Measurements from ENCODE around the gene MRC2.

MRC2 gene

DNA sequence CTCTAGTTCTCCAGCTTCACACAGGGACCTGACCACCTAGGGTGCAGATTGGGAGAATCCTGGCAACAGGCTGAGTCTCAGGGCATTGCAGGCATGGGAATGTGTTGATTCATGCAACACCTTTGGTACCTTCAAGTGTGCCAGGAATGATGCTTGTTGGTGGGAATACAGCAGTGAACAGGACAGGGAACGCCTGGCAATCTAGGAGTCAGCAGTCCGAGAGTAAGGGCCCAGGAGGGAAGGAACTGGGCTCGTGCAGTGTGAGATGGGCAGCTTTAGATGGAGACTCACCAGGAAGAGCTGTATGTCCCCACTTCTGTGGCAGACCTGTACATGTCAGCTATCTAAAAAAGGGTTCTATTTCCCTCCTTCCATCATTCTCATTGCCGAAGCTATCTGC, 12.0 kb upstream of the MRC2 start:
- DNase-seq = no peak

DNA sequence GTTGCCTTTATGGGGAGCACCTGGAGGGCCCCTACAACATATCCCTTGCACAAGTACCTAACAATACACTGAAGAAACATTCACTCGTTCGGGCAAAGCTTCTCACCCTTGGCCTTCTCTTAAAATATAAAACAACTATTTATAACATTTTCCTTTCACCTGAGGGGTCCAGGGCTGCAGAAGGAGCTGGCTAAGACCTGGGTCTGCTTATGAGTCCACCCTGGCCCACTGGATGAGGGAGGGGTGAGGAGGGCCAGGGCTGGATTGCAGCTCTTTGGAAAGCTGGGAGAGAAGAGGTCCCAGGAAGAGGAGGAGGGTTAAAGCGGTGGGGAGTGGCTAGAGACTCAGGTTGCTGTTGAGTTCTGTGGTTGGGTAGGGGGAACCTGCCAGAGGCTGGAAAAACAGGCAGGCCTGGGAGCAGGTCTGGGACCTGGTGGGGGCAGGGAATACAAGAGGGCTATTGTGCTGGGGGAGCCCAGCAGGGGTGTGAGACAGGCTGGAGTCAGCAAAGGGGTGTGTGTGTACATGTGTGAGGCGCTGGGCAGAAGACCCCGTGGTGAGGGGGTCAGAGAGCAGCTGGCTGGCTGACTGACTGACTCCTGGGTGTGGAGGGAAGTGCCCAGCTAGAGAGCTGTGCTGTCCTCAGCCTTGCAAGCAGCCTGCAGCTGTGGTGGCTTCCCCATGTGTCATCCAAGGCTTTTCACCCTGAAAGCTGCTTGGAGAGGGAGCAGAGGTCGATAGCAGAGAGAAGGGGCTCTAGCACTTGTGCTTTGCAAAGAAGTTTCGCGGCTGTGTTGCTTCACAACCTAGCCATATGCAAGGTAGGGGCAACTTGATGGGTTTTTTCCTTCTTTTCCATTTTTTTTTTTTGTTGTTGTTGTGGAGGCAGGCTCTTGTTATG, 10.2 kb upstream of the MRC2 start:
- DNase-seq = no peak

DNA sequence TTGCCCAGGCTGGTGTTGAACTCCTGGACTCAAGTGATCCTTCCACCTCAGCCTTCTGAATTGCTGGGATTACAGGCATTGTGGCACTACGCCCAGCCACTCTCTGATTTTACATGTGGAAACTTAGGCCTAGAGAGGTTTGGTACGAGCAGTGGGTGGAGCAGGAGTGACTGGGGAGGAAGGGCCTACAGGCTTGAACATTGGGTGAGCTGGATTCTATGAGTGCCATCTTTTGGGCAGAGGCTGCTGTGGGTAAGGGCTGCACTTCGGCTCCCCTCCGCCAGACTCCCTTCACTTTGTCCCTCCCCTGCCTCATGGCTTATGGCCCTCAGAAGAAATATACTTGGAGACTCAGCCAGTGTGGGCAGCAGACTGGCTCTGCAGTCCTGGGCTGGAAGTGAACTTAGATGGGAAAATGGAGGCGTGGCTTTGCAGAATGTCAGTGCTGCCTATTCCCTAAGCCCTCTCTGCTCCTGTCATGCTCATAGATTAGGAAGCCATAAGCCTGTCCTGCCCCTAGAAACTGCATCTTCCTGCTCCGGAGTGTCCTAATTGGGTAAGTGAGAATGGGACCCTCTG, 9.5 kb upstream of the MRC2 start:
- no peak for DNase-seq

DNA sequence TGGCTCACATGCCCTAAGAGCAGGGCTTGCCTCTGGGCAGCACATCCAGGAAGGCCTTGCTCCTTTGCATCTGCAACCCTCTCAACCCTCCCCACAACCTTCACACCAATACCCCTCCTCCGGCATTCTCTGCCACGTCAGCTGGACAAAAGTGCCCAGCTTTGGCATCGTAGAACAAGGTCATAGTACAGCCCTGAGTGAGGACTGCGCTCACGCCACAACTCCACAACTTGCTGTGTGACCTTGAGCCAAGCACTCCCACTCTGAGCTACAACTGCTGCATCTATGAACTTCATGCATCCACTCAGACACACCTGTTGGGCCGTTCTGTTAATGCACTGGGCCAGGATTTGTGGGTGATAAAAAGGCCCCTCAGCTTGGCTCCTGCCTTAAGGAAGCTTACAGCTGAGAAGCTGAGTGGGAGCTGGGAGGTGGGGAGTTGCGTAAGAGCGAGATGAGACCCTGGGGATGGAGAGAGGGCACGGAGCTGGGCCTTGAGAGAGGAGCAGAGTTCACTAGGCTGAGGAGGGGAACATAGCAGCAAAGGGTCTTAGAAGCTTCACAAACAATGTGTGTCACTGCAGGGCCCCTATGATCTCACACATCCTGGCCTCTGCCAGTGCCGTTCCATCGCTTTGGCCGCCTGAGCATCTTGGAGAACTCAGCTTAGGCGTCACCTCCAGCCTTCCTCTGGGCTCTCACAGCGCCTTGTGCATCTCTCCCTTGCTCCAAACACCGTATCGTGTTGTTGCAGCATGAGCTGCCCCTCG, 8.6 kb upstream of the MRC2 start:
- DNase-seq = no peak

DNA sequence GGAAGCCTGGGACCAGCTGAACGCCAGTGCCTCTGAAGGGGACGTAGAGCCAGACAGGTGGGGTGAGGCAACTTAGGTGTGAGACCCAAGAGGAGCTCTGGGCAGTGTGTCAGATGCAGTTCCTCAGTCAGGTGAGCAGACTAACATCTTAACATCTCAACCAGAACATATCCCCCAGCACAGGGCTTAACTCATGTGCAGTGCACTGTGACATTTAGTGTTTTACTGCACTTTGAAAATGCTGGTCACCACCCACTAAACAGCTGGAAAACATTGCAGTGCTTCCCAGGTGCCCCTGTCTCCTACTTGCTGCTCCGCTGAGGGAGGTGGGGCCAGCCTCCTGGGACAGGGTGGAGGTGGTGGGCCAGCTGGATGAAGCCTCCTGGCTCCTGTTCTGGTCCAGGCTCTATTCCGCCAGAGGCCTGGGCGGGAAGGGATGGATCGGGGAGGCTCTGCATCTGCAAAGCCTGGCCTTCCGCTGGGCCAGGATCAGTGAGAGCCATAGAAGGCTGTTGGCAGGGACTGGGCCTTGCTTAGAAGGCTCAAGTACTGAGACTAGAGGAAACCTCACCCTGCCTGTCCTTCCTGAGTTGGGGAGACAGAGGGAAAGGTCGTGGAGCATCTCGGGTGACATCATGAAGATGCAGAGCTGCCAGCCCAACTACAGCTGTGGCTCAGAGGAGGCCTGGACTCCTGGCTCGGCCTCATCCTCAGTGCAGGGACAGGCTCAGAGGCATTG, 7.9 kb upstream of the MRC2 start:
- no peak for DNase-seq

DNA sequence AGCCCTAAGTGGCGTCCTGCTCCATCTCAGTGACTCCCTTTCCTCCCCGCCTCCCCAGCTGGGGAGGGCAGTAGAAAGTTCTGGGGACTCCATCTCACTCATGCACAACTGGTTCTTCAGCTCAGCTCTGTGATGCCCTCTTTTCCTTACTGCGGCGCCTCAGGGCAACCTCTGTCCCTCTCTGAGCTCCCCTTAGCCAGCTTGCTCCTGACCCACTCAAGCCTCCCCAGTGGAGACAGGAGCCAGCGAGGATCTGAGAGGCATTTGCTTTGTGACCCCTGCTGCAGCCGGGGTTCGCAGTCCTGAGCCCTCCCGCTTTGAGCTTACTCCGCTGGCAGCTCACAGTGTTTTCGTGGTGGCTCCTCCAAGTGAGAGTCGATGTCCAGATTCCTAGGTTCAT, 6.2 kb upstream of the MRC2 start:
- no peak for DNase-seq

DNA sequence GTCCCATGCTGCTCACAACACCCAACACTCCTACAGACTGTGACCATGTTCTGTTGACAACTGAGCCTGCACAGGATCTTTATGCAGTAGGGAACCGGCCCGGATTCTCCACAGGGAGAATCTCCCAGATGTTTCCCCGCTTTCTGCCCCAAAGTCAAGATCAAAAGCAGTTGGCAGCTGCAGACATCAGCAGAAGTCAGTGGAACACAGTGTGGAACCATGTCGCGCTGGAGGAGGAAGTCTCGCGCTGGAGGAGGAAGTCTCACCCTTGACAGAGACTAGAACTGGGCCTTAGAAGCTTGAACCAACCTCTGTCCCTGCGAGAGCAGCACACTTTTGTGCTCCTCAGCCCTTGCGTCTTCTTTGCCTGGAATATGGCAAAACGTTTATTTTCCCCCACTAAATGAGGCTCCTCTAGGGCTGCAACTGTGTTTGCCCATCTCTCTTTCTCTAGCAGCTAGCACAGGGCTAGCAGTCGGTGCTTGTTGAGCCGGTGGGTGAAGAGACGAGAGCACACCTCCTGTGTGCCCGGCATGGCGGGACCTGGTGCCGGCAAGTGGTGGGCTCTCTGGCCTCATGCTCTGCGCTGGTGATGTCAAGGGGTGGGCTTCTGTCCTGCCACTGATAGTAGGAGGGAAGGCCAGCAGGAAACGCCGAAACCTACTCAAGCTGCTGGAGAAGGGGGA, 2.1 kb upstream of the MRC2 start:
- DNase-seq = no peak

DNA sequence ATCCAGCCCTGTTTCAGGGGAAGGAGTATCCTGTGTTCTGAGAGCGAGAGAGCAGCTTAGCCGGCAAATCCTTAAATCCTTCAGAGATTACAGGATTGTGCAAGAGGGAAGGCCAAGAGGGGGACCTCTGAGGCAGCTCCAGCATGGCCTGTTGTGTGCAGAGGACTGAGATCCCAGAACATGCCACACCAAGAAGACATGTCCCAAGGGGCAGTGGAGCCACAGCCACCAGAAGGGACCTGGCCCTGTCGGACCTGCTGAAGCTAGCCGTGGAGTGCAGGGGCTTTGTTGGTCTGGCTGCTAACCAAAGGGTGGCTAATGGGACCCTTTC, 1.6 kb upstream of the MRC2 start:
- no peak for DNase-seq

DNA sequence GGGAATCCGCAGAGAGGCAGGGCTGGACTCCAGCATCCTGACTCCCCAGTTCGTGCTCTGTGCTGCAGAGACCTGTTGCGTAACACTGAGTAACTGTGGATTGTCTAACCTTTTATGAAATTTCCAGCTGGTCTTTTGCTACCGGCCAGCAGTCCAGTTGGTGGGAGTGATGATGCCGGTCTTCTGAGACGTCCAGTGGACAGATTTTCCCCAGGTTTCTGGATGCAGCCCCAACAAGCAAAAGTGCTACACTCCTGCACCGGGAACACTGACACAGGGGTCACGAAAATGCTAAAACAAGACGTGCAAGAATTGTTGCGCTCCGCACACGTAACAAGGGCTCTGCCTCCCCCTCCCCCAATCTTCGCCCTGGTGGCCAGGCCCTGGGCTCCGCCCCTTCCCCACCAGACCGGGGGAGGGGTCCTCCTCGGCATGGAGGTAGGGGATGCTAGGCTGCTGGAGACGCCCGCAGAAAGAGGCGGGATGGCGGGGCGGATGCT, 701 bp upstream of the MRC2 start:
- DNase-seq = peak in 1 of 2 experiments; percentile 17

DNA sequence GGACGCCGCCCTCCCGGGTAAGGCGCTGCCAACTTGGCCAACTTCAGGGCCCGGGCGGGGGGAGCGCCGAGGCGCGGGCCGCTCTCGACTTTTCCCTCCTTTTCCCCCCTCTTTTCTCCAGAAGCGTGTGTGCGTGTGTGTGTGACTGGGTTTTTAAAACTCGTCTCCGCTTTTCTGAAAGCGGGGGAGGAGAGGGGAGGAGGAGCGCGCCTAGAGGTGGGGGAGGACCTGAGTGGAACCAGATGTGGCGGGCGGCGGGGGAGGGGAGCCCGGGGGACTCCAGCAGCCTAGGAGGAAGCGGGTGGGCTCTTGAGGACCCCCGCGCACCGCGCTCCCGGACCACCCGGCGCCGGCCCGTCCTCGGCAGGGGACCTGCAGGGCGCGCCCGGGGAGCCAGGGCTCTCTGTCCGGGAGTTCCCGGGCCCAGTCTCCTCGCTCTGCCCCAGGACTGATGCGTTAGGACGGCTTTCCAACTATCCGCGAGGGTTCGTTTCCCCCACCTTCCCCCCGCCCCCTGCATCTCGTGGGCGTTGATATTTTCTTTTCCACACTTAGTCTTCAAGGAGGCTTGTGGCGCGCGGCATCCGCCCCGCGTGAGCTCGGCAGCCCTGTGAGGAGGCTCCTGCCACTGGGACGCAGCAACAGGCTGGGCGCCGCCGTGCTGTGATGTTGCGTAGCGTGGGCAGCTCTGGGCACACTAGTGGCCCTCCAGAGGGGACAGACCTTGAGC, 599 bp downstream of the MRC2 start:
- DNase-seq = peak; percentile 56 to 72

DNA sequence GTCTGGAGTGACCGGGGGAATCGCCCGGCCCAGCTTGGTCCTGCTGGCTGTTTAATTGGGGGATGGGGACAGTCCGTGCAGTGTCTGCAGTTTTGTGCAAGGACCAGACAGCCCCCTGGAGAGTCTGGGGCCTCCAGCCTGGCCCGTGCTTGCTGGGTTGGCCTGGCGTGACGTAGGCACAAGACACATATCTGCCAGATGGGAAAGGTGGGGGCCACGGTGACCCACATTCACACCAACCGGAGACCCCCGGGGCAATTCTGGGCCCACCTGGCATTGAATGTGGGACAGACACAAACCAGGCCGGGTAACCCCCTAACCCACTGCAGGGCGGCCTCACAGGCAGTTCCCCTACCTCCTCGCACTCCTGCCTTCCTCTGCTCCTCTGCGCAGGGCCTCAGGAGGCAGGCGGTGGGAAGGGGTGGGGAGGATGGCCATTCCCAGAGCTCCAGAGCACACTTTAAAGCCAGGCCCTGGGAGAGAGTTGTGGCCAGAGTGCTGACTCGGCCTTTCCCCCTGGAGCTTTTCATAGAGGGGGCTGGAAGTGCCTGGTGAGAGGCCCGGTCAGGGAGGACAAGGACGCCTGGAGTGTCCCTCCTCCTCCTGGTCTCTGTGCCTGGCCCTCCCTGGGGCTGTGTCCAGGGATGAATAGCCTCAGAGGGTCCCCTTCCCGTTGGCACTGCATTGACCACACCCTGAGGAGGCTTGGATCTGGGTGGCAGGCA, 1.5 kb downstream of the MRC2 start:
- DNase-seq = no peak

DNA sequence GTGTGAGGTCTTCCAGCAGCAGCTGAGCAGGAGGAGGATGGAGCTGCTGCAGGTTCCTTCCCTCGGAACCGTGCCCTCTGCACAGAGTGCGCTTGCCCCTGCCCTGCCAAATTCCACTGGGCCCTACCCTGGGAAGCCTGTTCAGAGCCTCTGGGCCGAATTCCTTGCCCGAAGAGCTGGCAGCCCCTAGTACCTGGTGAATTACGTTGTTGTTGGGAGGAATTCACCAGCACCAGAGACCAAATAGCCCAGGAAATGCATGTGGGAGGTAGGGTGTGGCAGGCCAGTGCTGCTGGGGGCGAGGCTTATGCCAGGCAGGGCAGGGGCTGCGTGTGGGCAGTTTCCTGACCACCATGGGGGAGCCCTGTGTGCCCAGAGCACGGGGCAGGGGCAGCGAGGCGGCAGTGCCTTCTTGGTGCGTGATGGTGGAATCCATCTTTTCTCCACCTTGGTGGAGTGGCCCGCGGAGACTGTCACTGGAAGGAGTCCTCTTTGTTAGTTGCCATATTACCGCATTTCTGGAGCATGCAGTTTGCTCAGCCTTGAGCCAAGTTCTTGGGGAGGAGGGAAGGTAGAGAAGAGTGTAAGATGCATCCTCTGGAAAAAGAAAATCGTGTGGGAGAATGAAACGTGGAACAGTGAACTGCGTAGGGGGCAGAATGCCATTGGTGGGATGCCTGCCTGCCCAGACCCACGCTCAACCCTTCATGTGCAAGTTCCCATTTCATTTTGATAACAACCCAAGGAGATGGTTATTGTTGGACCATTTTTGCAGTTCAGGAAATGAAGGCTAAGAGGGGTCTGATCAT, 2.3 kb downstream of the MRC2 start:
- DNase-seq = no peak

DNA sequence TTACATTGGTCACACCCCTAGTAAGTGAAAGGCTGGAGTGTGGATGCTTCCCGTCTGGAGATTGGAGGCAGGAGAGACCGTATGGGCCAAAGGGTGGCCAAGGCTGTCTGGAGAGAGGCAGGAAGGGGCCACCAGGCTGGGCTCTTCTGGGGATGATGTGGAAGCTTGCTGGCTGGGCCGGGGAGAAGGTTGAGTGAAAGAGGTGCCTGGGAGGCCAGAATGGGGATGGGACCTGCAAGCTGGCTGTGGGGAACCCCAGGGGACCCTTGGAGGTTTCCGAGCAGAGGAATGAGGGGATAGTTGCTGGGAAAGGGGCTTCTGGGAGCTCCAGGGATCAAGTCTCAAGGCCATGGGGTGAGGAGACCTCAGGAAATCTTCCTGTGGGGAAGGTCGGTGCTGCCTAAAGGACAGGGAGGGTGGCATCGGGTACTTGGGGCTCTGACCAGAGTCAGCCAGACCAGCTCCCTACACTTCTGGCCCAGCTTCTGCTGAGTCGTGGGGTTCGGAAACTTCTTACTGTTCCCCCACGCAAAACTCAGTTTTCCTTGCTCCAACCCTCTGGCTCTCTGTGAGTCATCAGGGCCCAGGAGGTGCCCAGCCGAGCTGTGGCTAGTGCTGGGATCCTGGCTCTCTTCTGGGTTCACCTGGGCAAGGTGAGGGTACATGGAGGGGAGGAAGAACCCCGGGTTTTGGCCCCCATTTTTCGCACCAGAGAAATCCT, 3.1 kb downstream of the MRC2 start:
- DNase-seq = no peak

DNA sequence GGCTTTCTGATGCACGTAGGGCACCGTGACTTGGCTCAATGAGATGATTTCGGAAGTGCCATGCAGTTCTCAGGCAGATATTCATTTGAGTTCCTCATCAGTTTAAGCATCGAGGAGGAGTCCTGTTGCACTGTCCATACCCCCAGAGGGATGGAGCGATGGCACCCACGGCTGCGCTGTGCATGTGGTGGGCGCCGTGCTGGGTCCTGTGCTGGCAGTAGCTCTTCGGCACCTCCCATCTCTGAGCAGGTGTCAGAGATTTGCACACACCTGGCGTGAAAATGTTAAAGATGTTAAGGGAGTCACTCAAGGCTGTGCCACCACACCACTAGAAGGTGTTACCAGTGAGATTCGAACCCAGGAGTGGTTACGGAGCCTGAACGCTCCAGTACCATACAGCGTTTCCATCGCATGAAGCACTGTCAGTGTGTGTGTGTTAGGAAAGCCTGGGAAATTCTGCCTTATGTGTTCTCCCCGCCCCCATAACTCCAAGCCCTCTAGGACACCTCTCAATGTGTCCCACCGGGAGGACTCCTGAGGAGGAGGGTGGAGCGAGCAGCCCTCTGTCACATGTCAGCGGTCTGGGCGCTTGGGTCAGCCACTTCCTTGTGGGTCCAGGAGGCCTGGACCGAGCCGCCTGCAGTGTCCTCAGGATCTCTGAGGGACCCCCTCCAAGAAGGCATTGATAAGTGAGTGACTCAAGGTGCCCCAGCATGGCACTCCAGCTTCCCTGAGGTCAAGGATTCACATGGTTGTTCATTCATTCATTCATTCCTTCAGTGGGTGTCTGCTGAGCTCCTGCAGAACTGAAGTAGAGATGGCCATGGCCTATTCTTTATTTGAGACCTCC, 3.8 kb downstream of the MRC2 start:
- no peak for DNase-seq

DNA sequence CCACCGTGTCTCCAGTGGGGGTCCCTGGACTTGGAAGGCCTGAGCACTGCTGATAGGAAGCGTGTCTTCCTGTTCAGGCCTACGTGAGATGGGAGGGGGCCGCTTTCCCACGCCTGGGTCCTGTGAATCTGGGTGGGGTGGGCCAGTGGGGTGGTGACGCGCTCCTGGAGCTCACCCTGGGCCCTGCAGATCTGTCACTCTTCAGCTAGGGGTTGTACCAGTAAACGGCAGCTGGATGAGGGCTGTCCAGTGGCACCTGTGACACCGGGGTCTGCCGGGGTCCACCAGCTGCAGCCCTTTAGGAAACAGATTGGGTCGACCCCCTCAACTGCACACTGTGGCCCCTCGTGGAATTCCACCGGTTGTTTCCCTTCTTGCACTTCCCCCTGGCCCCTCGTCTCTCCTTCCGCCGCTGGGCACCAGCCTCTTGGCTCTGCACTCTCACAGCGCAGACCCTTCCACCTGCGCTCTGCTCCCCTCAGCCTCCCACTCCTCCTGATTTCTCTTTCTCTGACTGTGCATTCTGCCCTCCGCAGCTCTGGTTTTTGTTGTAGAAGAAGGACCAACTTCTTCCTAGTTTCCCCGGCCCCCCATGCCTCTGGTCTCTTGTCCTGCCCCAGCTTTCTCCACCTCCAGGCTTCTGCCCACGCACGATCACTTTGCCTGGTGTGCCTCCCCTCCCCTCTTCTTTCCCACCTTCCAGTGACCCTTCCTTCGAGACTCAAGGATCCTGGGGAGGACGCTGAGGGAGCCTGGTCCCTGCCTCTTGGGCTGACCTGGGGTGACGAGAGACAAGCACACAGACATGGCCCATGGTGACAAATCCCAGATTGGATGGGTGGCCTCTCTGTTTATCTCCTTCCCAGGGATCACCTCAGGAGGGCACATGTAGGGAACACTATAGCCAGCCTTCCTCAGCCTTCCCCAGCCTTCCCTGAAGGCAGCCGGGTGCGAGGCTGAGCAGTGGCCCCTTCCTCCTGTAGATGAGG, 4.8 kb downstream of the MRC2 start:
- DNase-seq = no peak

DNA sequence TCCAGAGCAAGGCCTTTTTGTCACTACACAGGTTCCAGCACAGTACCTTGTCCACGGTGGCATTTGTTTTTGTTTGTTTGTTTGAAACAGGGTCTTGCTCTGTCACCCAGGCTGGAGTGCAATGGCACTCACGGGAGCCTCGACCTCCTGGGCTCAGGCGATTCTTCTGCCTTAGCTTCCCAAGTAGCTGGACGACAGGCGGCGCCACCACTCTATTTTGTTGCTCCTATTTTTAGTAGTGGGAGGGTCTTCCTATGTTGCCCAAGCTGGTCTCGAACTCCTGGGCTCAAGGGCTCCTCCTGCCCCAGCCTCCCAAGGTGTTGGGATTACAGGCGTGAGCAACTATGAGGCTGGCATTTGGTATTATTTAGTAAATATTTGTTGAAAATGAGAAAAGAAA, 10.3 kb downstream of the MRC2 start:
- DNase-seq = no peak

DNA sequence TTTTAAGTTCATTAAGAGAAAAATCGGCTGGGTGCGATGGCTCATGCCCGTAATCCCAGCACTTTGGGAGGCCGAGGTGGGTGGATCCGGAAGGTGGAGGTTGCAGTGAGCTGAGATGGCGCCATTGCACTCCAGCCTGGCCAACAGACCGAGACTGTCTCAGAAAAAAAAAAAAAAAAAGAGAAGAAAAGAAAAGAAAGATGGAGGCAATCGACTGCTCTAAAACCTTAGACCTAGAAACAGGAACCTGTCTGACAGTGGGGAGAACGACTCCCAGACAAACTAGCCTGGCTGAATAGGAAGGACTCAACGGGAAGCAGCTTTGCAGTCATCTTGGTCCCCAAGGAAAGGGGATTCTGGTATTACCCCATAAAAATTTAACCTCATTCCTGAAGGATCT, 13.7 kb downstream of the MRC2 start:
- no peak for DNase-seq

All from stimulated activated CD4-positive, alpha-beta T cell treated with anti-CD3 and anti-CD28 coated beads, Interleukin-4, amount 100 ng/mL, for 4 hours (primary cell).